HG02759 (cell line): Measurements from ENCODE around the gene SLCO3A1.
"Not testable (repeated sequence)": the region's sequence is repeated elsewhere in the genome, so short reads cannot be mapped to it uniquely, and the experiment has no call there.

Experiments
- ATAC-seq: cut with Tn5 transposase; IDR thresholded peaks from one replicate; pipeline ENCODE4 v1.9.1; 2021; ENCODE audit warnings: mild to moderate bottlenecking, moderate library complexity; ENCODE audit not compliant: unreplicated experiment

SLCO3A1 gene

DNA sequence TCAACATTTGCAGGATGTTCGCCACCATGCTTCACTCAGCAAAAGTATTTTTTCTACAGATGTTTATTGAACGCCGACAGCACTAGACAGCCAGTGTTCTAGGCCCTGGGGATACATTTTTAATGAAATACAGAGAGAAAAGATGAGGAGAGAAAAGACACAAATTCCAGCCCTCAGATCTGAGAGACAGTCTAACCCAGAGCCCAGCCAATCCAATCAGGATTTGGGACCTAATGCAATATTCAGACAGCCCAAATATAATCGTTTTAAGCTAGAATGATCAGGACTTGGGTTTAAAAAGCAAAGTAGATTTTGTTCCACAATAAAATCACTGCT is 174.8 kb downstream of the SLCO3A1 start:
- no peak for ATAC-seq

DNA sequence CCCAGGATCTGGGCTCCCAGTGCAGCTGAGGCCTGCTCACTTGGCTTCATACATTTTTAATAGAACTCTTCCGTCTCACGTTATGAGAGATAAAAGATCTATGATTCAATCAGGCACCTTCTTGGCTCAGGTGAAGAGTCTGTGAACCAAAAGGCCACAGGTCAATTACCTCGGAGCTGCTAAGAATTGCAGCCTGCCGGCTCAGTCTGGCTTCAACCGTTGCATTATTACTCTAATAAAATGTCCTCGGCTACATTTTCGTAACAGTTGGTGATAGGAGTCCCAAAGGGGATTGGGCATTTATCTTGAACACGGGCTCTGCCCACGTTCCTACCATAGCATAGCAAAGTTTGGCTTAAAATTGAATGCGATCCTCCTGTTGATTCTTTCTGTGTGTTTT is 176.3 kb downstream of the SLCO3A1 start:
- no peak for ATAC-seq

DNA sequence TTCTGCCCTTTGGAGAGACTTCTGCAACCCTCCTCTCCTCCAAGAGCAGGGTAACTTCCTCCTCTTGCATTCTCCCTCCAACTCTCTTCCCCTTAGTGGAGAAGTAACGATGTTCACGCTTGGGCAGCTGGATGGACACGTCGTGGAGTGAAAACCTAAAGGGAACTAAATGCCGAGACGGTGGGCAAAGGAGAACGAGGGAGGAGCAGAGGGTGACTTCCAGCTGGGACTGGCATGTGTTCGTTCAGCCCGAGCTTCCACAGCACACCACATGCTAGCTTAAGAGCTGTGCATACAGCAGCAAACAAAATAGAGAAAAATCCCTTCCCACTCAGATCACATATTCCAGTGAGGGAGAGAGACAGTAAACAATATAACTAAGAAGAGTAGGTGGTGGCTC is 179.8 kb downstream of the SLCO3A1 start:
- ATAC-seq = no peak

DNA sequence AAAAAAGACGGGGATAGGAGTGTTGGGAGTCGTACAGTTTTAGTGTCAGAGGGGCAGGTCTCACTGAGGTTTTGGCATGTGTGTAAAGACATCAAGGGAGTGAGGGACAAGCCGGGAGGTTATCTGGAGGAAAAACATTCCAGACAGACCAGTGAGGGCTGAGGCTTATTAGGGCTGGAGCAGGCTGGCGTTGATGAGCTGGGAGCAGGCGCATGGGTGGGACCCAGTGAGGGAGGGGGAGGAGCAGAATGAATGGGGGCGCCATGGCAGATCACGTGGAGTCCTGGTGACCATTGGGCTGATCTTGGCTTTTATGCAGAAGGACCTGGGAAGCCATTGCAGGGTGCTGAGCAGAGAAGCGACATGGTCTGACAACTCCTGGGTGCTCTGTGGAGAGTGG is 180.2 kb downstream of the SLCO3A1 start:
- ATAC-seq = no peak

DNA sequence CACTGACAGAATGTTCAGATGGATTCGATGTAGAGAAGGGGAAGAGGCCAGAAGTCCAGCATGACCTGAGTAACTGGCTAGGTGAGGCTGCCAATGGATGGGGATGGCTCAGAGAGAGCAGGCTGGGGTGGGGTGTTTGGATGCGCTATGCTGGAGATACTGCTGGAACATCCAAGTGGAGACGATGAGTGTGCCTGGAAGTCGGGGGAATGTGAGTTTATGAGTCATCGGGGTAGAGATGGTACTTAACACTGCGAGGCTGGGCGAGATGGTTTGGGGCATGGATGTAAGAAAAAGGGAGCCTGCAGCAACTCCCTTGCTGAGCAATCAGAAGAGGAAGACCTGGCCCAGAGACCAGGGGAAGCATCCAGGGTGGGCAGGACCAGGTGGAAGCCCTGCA is 180.7 kb downstream of the SLCO3A1 start:
- ATAC-seq = no peak

DNA sequence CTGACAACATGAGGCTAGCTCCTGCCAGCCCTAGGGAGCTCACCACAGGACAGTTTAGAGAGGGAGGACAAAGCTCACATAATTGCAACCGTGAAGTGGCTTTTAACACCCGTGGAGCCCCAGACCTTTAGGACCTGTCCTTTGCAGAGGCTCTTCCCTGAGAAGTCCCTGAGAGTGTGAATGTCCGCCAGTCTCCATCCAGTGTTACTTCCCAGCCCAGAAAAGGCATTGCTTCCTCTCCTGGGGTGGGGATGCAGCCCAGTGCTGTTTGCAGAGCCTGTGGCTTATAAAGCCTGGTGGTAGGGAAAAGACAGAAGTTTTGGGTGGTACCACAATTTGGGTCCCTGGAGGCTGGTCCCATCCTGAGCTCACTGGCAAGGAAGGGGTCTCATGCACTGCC is 182.0 kb downstream of the SLCO3A1 start:
- ATAC-seq = no peak

DNA sequence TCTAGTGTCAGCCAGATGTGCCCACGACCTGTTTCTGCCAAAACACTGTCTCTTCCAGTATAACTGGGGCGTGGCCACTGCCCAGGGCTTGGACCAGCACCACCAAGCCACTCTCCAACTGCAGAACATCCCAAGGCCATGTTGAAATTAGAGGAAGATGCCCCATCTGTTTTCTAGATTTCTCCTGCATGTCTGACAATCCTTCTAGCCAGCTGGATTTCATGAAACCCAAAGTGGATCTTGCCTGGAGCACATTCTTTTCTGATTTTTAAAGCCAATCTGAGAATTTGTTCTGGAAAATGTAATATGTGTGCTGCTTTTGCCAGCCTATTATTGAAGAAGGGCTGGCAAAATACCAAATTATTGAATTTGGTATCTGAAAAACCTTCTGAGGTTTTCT is 182.5 kb downstream of the SLCO3A1 start:
- ATAC-seq = no peak

DNA sequence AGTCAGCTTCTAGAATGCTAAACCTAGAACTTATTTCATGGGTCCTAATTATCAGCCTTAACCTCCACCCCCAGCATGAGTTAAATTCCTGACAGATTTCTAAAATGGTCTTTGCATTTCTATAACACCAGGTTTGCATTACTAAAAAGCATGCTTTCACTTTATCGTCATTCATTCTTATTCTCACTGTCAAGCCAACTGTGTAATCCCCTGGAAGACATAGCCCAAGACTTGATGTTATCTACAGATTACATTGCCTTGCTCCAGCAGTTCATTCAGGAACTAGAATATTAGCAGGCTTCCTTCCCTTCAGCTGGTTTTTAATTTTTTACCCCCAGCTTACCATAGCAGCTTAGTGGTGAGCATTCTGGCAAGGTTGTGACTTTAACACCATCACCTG is 184.0 kb downstream of the SLCO3A1 start:
- no peak for ATAC-seq

DNA sequence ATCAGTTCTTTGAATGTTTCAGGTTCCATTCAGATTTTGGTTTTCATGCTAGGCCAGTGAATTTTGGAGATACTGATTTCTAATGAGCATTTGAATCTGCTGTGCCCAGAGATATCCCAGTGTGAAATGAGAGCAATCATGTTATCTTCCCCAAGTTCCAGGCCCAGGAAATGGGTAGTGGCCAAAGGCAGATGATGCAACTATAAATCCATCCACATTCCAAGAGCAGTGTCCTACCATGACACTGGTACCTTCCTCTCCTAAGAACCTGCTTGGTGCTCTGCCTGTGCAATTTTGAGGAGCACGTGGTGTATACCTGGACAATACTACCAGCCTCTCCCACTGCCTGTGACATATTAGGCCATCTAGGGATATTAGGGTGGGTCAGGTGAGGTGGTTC is 186.8 kb downstream of the SLCO3A1 start:
- ATAC-seq = no peak

DNA sequence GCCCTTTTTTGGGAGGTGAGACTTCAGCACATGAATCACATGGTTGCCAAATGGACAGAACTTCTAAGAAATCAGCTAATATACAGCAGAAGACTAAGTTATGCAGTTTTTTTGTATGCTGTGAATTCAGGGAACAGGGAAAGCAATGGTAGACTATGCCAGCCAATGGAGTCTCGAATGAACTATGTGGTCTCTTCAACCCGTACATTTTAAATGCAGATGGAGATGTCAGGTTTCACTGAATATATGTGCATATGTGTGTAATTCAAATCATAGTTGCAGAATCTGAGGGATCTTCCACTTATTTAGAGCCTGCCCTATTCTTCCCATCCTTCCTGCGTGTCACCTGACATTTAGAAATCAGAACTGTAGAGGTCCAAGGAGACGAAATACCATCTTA is 187.9 kb downstream of the SLCO3A1 start:
- no peak for ATAC-seq

DNA sequence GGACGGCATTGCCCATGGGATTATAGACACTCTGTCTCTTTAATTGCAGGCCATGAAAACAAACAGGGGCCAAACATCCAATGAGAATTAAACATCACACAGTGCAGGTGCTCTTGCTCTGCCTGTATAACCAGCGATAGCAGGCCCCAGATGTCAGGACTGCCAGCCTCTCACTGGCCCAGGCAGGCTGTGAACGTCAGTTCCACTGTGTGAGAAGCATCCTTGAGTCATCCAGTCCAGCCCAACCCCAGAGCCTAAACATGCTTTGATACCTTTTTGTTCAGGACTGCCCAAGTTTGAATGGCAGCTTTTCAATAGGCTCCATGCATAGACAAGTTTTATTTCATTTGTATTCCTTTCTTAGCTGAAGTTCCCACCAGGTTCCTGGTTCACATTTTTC is 189.8 kb downstream of the SLCO3A1 start:
- no peak for ATAC-seq

DNA sequence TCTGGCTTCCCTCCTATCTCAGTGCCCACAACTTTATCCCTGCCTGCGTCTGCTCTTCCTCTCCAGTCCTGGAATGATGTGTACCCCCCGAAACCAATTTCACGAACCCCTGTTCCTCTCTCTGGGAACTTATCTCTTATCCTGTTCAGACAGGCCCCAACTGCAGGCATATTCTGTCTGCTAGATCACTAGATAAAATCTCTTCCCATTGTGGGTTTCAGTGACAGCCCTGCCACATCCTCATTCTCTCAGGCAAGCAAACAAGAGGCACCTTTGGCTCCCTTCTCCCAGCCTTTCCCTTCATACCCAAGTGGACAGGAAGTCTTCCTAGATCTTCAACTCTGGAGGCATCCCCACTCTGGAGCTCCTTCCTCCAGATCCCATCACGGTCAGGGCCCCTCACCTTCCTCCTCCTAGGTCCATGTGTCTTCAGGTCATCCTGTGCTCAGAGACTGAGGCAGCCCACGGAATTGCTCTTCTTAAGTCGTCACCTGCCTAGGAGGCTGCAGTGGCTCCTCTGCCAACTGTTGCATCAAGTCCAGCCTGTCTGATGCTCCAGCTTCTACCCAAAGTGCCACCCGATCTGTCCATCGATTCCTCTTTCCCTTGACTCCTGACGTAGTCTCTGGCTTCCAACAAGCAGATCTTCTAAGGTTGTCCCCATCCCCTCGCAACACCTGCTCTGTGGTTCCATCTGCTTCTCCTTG is 190.8 kb downstream of the SLCO3A1 start:
- no peak for ATAC-seq

DNA sequence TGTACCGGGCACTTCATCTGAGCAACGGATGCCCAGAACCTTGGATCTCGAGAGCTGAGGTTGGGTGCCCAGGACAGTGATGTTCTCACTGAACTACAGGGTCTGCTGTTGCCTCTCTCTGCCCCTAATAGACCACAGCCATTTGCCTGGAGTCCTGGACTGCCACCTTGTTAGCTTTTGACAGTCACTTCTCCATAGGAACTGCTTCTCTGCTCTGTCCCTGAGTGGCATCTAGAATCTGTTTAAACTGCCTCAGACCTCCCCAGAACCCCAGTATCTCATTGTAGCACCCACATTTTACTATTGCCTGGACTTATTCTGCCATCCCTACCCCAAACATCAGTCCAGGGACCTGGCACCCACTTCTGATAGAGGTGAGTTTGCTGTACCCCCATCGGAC is 194.4 kb downstream of the SLCO3A1 start:
- no peak for ATAC-seq

DNA sequence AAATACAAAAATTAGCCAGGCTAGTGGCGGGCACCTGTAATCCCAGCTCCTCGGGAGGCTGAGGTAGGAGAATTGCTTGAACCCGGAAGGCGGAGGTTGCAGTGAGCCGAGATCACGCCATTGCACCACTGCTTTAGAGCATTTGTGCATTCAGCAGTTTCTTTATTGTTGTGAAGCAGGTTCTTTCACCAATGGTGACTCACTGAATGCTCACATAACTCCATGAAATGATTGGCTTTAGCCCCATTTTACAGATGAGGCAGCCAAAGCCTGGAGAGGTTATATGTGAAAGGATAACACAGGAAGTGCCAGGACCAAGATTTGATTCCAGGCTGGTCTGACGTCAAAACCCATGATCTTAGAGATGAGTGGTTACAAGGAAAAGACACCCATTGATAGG is 195.2 kb downstream of the SLCO3A1 start:
- no peak for ATAC-seq

DNA sequence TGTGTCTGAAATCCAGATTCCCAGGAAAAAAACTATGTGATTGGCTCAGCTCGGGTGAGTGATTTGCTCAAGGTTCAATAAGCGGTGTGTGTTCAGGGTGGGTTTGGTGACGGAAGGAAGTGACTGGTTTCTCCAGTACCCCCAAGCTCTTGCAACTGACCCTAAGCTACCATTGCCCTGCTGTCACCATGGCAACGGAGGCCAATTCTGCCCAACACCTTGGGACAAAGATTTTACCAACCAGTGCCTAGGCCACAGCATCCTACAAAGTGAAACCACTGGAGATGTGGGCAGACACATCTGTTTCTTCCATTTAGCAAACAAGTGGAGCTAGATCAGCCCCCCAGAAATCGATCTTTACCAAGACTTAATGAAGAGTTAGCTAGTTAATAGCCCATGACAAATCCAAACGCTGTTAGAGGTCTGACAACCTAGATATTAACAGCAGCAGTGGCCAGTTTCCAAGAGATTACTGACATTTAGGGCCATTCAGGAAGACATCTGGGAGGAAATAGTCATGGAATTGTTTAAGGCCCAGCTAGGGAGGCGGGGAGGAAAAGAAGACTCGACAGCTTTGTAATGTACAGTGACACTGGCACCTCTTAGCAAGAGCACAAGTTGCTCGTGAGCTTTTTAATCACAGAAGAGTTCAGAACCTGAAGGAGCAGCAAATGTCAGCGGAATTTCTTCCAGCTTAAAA is 195.9 kb downstream of the SLCO3A1 start:
- no peak for ATAC-seq

DNA sequence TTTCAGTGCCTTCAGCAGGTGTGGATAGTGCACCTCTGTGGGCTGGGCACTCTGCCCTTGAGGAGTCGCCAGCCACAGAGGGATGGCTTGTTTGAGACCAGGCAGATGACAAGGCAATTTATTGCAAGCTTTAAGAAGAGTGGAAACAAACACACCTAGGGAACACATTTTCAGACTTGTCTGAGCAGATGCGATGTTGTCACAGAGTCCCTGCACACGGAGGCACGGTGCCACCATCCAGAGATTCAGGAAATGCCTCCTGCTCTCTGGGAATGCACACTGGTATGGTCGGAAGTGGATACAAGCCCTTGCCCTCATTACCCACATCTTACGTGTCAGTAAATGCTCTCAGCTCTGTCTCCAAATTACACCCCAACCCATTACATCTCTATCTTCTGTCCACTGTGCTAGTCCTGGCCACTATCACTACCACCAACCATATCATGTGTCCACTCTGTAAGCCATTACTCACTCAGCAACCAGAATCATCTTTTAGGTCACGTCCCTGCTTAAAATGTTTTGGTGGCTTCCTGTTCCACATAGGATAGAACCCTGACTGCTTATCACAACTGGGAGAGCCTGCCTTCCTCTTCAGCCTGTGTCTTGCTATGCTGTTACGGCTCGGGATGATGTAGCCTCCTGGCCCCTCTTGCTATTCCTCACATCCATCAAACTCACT is 196.9 kb downstream of the SLCO3A1 start:
- ATAC-seq = no peak

DNA sequence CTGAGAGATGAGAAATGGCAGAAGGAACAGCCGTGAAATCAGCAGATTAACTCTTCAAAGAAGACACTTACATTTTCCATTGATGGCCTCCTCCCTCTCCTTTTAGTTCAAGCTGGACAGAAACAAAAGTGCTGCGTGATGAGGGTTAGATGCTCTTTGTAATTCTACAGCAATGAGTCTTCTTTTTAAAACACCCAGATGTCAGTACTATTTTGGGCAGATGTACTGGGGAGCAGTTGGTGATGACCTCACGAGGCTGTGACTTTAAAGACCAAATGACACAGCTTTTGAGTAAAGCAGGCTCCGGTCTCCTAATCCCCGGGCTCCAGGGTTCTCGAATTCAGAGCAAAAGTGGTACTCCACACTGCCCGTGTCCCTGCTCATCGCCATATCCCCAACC is 198.2 kb downstream of the SLCO3A1 start:
- ATAC-seq = no peak

DNA sequence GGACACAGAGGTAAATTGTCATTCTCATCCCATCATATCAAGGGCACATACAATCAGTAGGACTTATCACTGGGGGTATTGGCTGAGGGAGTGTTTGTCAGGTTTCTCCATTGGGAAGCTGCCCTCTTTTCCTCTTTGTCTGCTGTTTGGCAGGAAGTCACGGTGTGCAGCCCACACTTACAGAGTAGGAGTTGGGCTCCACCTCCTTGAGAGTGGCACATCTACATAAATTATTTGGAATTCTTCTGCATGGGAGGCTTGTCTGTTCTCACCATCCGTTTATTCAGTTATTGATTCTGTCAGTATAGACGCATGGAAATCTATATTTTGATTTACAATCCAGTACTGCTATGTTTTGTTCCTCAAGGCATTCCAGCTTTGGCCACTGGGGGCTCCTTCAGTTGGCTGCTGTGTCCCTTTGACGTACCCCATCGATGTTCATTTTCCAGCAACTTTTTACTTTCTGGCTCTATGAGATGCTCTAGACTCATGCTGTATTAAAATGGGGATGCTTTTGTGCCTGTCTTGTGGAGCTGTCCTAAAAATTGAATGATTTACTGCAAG is 200.3 kb downstream of the SLCO3A1 start:
- no peak for ATAC-seq

DNA sequence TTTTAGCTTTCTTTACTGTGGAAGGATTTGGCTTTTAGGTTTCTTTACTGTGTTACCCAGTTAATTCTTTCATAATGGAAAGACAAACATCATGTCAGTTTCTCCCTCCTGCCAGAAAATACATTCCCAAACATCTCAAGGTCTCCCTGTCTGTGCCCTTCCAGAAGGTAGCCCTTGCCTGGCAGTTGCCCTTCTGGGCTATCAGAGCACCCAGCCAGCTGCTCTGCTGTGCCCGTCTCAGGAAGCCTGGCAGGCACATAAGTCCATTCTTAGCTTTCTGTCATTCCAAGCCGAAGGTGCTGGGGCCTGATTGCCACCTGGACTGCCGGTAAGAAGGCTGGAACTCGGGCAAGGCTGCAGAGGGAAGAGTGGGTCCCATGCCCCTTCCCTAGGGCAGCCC is 203.4 kb downstream of the SLCO3A1 start:
- ATAC-seq = no peak

DNA sequence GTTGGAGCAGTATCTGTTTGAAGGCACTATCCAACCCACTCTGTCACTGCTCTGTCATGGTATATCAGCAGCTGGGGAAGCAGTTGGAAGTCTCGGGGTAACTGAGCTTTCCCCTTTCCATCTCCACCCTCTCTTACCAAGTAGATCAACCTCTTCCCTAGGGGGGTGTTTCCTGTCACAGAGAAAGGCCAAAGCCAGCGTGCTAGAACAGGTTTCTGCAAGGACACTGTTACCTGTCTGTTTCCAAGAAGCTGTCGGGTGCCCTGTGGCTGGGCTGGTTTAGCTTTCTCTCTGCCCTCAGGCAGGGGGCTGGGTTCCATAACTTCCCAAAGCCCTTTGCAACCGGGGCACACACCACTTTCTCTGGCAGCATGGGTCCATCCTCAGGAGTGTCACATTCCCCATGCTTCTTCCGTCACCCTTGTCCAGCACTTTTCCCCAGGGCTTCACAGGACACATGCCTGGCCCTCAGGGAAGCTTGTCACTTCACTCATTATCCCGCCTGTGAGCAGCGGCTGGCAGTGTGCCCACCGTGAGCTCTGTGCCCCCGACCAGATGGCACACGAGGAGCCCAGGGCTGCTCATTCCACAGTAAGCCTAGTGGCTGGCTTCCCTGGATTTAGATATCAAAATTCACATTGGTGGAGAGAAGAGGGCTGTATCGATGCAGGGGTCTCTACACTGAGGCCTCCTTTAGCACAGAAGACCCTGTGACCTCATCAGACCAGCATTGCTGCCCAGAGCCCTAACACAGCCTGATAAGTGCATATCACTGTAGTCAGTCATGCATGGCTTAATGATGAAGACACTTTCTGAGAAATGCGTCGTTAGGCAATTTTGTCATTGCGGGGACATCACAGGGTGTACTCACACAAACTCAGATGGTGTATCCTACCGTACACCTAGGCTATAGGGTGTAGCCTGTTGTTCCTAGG is 205.8 kb downstream of the SLCO3A1 start:
- ATAC-seq = no peak

DNA sequence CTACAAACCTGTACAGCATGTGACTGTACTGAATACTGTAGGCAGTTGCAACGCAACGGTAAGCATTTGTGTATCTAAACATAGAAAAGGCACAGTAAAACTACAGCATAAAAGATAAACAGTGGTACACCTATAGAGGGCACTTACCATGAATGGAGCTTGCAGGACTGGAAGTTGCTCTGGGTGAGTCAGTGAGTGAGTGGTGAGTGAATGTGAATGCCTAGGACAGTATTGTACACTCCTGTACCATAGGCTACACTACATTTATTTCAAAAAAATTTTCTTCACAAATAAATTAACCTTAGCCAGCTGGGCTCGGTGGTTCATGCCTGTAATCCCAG is 206.4 kb downstream of the SLCO3A1 start:
- ATAC-seq = not testable (repeated sequence)
